Measurements from ENCODE around the gene RASGRP2.

DNA sequence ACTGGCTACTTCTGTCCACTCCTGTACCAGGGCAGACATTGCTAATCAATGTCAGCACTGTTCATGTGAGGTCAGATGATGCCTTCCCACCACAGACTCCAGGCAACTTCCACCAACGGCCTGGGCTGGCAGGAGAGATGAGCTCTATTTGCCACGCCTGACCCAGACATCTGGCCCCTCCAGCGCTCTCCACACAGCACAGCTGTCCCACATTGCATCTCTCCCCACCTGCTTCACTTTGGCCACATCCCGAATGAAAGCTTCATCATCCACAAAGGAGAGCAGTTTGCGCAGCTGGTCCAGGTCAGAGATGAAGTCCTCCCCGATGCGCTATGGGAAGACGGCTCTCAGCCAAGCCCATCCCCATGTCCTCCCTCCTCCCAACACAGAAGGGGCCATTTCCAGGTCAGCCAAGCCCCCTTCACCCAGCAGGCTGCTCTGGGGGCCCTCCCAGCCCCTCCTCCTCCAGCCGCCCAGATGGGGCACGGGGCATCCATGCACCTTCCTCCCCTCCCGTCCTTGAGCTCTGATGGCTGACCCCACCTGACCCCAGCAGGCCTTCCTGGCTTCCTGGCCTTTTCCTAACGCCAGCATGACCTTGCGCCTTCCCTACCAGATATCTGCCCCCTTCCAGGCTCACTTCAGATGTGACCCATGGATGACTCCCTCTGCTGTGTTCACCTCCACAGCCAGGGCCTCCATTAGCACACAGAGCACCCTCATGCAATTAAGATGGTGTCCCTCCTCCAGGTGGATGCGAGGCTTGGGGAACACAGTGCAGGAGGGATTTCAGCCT, 8.4 kb upstream of the RASGRP2 start:
- TF ChIP-seq, protein P1, sequence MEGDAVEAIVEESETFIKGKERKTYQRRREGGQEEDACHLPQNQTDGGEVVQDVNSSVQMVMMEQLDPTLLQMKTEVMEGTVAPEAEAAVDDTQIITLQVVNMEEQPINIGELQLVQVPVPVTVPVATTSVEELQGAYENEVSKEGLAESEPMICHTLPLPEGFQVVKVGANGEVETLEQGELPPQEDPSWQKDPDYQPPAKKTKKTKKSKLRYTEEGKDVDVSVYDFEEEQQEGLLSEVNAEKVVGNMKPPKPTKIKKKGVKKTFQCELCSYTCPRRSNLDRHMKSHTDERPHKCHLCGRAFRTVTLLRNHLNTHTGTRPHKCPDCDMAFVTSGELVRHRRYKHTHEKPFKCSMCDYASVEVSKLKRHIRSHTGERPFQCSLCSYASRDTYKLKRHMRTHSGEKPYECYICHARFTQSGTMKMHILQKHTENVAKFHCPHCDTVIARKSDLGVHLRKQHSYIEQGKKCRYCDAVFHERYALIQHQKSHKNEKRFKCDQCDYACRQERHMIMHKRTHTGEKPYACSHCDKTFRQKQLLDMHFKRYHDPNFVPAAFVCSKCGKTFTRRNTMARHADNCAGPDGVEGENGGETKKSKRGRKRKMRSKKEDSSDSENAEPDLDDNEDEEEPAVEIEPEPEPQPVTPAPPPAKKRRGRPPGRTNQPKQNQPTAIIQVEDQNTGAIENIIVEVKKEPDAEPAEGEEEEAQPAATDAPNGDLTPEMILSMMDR (IDR thresholded peaks at IDR 0.05) = no peak
- TF ChIP-seq POLR2A (IDR thresholded peaks at IDR 0.05) = no peak
- no peak for TF ChIP-seq EP300 (IDR thresholded peaks at IDR 0.05)
